GM19467 (cell line): Measurements from ENCODE around the gene VIPR1.

Experiments used
- ATAC-seq: cut with Tn5 transposase; IDR thresholded peaks from one replicate; pipeline ENCODE4 v1.9.1; 2021; ENCODE audit warnings: mild to moderate bottlenecking, moderate library complexity; ENCODE audit not compliant: unreplicated experiment

The VIPR1 gene

DNA sequence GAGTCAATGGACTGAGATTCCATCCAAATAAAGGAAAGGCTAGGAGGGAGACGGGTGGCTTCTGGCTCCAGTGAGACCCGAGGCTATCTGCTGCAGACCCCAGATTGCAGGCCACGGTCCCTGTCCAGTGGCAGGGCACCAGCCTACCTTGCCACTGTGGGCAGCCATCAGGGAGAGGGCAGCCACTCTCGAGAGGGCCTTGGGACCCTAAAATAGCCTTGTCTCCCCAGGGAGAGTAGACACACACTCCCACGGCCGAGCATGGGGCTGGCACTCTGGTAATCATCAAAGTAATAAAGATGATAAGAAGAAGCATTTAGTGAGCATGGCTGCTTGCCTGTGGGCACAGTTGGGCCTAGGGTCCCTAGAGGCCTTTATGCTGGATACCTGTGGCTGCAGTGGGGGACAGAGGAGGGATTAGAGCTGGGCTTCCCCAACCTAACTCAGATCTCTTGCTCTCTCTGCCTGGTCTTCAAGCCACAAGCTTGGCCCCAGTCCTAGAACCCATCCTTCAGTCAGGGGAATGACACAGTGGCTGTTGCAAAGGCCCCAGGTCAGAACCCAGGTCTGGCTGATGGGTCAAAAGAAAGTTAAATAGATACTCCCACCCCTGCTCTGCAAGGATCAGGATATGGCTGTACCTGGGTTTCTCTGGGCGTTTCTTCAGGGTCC lies 9.2 kb upstream of the VIPR1 start:
- no peak for ATAC-seq

DNA sequence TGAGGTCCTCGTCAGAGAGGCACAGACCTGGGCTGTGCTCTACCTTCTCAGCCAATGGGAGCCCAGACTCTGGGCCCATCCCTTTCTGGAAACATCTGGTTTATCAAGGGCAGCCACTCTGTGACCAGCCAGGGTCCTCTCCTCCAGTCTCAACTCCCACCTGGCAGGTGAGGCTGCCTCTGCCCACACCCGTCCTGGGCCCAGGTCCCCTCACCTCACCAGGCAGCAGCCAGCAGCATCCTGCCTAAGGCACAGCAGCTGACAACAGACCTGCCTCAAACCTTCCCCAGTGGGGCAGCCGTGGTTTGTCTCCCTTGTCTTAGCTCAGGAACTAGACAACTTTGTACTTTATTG lies 8.7 kb upstream of the VIPR1 start:
- ATAC-seq = no peak

DNA sequence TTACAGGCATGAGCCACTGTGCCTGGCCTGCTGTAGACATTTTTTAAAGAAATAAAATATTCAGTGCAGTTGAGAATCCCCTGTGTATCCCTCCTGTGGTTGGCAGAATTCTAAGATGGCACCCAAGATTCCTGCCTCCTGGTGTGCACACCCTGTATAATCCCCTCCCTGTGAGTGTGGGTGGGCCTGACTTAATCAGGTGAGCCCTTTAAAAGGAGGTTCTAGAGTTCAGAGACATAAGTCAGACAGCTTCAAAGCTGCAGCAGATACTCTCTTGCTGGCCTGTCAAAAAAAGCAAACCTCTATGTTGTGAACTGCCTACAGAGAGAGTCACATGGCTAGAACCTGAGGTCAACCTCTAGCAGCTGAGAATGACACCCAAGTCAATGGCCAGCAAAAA lies 7.0 kb upstream of the VIPR1 start:
- ATAC-seq = no peak

DNA sequence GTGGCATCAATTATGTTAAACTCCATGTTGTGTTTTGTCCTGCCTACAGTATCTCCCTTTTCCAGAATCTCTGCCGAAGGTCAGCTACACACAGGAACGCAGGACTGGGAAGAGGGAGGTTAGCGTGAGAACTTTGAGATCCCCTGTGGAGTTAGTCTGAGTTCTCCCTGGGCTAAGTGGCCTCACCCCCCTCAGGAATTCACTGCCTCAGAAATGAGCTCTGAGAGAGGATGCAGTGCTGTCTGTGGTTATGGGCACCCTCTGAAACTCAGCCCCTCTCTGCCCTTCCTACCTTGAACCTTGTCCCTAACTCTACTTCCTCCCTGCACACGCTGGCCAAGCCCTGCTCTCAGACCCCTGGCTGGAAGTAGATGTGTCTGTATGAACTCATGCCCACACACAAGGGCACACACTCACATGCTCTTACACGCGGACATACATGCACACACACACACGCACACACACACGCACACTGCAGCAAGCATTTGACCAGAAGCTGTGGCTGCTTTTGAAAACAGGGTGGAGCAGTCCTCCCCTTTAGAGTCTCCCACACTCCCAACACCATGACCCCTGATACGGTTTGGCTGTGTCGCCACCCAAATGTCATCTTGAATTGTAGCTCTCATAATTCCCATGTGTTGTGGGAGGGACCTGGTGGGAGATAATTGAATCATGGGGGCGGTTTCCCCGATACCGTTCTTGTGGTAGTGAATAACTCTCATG lies 5.3 kb upstream of the VIPR1 start:
- no peak for ATAC-seq

- no peak for ATAC-seq
These were observed 4.4 kb upstream of the VIPR1 start for GRCh38 chr3:42498034-42498433.

GRCh38 chr3:42498791-42499477 lies 3.5 kb upstream of the VIPR1 start:
- ATAC-seq = no peak

- no peak for ATAC-seq
These were observed 3.0 kb upstream of the VIPR1 start for GRCh38 chr3:42499478-42499871.

DNA sequence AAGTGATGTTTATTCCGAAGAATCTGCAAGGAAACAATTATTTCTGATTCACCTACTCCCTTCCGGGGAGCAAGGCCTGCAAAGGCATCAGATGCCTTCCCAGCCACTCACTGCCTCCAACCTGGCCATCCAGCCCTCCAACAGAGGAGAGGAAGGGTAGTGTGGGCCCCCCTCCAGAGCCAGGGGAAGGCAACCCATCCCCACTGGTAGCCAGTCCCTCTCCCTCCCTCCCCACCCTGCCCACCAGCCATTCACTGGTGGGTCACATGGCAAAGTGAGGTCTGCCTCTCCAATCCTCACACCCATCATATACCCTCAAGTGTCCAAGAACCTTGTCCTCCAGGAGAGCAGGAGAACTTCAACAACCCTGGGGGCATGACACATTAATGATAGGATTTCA lies 2.4 kb upstream of the VIPR1 start:
- ATAC-seq = no peak

DNA sequence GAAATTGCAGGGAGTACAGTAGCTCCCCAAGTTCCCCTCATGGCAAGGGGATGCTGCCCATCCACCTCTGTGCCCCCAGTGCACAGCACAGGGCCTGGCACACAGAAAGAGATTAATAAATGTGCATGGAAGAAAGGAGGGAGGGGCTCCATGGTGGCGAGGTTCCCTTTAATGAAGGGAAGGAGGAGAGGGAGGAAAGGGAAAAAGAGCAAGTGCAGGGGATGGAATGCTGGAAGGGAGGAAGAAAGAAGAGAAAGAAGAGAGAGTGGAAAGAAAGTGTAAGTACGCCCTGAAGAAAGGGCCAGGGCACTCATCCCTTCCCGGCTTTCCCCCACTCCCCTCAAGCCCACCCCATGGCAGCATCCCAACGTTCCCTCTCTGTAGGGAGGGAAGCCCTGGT lies 1.5 kb upstream of the VIPR1 start:
- no peak for ATAC-seq

GRCh38 chr3:42501321-42501680 lies 1.1 kb upstream of the VIPR1 start:
- ATAC-seq = no peak

DNA sequence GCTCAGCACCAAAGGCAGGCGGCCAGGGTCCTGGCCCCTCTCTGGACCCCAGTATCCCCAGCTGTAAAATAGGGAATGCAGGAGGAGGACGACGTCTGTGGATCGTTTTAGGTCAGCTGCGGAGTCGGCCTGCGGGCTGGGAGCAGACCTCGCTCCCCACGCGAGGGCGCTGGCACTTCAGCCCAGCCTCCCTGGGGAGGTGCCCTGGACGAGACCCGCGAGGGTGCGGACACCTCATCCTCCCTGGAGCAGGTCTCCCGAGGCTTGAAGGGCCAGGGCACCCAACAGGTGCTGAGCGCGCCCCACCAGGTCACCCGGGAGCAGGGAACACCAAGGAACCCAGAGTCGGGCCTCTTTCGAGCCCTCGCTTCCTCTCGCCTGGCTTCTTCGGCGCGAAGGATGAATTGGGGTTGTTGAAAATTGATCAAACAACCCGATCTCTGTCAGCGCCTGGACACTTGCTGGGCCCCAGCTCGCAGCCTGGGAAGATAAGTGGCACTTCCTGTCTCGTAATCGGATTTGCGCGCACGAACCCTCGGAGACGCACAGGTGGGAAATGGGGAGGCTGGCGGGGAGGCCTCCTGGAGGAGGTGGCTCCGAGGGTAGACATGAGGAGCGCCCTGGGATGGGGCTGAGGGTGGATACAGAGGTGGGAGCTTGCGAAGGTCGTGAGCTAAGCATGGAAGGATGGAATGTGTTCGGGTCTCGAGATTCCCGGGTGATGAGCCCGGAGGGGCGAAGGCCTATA lies 588 bp upstream of the VIPR1 start:
- peak; percentile 15 for ATAC-seq

GRCh38 chr3:42503251-42503924 lies 945 bp downstream of the VIPR1 start:
- no peak for ATAC-seq

DNA sequence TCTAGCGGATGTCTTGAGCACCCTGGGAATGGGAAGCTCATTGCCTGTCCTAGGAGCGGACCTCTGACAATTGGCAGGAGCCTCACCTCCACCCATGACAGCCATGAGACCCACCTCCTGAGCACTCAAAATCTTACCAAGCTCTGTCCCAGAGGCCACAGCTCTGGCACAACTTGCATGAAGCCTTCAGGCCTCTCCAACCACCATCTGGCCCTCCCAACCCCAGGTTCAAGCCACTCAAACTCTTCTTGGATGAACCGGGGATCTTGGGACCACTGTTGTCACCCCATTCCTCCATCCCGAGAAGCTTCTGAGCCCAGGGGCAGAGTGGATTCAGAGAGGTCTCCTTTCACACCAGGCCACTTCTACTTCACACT lies 1.5 kb downstream of the VIPR1 start:
- ATAC-seq = no peak

DNA sequence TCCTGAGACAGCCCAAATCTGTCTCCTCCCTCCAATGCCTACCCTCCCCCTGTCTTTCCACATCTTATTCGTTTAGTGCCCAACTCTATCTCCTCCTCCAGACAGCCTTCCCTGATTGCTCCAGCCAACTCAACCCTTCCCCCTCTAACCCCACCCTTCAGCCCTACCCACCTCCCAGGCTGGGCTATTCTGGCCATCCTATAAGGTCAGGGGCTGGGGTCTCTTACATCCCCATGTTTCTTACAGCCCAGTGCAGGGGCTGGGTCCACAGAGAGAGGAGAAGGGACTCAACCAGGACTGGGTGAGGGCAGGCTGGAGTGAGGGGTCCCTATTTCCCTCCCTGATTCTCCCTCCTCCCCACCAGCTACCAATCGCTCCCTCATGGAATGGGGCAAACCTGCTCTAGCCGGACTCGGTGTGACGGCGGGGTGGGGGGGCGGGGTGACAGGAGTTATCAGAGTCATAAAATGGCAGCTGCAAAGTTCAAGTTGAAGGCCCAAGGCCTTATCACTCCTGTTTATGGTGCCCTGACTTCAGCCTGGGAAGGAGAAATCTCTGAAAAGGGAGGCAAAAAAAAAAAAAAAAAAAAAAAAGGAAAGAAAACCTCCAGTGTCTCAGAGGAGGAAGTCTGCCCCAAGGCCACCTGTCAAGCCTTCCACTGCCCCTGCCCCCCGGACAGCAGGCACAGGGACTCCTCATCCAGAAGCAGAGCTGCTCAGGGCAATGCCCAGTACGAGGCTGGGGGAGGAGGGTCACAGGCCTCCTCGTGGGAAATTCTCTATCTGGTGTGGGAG lies 2.1 kb downstream of the VIPR1 start:
- no peak for ATAC-seq

DNA sequence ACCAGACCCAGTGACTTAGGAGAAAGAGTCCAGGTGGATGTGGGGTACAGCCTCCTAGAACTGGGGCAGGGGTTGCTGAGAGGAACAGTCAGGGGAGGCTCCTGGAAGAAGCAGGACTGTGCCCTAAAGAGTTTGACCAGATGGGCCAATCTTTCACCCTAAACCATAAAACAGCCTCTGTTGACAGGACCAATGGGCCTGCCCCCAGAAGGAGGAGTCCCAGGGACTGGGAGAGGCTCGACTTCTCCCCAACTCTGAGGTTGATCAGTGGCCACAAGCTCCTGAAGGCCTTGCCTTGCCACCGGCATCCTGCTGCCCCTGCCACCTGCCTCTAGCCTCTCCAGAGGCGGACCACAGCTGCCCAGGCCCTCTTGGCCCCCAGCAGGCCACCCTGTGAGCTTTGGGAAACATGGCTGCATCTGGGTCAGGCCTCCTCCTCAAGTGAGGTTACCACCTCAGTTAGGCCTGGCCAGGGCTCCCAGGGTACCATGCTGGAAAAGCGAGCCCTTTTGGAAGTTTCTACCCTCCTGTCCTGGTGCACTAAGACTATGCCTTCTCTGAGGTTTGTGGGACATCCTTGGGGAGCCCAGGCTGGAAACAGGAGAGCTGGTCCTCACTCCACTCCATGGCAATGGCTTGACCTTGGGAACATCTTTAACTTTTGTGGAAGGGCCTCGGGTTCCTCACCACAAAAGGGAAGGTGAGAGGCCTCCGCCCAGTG lies 2.8 kb downstream of the VIPR1 start:
- no peak for ATAC-seq

DNA sequence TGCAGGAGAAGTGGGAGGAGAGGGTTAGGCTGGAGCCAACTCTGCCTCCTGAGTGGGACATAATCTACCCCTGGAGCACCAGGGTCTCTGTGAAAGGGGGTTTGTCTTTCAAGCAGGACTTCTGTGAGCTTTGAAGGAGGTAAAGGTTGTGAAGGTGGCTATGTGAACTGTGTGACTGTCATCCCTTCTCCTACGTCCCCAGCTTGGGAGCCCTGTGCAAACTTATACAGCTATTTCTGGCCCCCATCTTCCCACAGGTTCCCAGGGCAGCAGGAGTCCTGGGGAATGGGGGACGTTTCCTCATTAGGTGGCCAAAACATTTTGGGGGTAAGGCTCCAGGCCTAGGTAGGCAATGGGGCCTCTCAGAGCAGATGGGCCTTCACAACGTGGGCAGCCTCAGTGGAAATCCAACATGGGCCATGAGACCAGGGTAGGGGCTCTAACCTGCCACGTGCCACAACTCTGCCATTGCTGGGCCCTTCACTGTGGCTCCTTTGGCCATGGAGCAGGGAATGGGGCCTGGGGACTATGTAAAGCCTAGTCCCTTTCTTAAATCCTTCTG lies 3.5 kb downstream of the VIPR1 start:
- no peak for ATAC-seq

GRCh38 chr3:42507252-42507651 lies 4.8 kb downstream of the VIPR1 start:
- no peak for ATAC-seq

DNA sequence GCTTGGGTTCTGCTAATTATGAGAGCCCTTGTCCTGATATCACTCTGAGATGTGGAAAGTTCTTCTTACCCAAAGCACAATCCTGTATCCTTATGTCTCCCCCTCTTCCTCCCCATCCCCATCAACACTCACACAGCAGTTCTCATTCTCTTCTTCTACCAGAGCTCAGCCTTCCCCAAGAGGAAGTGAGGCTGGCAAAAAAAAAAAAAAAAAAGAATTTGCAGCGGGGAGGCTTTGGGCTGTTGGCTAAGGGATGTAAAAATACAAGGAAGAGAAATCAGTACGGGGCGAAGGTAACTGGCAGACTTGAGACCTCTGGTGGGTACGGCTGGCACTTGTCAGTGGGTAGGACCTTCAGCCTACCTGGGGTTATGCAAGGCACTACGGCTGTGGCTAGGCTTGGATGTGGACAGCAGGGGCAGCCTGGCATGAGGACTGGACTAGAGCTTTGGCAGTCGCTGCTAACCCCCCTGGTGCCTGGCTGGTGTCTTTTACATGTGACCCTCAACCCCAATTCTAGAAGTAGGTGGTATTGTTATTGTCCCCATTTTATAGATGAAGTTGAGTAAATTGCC lies 5.4 kb downstream of the VIPR1 start:
- no peak for ATAC-seq

- ATAC-seq = no peak
These were observed 6.1 kb downstream of the VIPR1 start for GRCh38 chr3:42508562-42508961.
